Measurements from ENCODE around the gene SFXN5.
"Not testable (repeated sequence)": the region's sequence is repeated elsewhere in the genome, so short reads cannot be mapped to it uniquely, and the experiment has no call there.

Gene SFXN5

GRCh38 chr2:73077424-73077795 is 5.9 kb upstream of the SFXN5 start:
- no peak for DNase-seq (ENCODE audit: low spot score)

- DNase-seq (ENCODE audit: low spot score) = no peak
Measured at GRCh38 chr2:73076701-73077423, 5.3 kb upstream of the SFXN5 start.

DNA sequence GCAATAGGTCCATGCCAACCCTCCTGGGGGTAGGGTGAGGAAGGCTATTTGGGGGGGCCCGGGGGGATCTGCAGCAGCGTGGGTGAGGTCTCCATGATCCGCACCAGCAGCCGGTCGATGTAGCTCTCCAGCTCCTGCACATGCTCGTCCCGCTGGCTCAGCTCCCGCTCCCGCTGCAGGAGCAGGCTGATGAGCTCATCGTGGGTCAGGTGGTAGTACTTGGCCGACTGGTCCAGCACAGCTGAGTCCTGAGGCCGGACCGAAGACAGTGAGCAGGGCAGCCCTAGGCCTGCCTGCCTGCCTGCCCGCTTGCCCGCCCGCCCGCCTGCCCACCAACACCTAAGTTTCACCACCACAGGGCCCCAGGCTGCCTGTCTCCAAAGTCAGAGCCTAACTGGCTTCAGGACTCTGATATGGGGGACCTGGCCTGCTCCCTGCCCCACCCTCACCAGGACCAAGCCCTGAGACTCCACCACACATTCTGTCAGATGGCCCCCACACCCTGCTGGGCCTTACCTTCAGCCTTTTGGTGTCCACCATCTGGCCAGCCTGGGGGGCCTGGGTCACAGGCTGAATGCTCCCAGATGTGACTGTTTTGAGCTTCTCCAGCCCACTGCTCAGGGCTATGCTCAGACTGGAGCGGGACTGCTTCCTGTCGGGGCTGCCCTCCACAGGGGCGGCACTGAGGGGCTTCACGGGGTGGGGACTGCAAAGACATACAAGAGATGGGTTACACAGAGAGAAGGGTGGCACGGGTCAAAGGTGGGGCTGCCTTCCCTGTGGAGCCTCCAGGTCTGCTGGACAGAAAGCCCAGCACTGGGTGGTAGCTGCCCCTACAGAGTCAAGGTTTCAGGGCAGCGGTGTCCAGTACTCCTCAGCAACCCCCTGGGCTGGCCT is 4.2 kb upstream of the SFXN5 start:
- no peak for DNase-seq (ENCODE audit: low spot score)

DNA sequence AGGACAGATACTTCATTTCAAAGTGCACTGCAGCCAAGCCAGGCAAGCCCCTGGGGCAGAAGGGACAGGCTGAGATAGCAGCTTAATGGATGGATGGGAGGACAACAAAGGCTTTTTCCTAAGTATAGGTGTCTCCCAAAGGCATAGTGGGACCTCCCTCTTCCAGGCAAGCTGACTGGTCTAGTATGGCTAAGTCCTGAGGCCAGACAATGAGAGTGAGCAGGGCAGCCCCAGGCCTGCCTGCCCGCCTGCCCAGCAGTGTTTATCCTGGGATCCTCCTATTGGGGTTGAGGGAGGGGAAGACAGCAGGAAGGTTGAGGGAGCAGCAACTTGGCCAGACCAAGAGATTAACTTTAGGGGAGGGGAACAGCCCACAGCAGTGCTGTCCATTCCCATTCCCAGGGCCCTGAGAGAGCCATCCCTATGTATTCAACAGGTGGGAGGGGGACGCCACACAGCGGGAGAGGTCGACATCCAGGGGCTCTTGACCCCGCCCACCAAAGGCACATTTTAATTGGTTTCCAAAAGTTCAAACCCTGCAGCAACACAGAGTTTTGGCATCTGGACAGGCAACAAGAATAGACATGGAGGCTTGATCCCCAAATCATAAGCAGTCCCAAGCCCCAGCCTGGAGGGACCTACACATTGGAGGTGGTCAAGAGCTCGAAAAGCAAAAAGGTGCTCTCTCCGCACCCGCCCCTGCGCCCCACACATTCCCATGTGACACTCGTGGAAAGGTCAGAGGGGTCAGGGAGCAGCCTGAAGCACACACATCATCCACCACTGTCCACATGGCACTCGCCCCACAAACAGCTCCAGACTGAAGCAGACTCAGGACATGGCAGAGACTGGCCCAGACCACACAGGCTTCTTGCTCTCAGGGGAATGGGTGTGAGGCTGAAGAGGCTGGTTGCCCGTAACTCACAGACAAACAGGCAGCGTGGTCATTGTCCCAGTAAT is 2.9 kb upstream of the SFXN5 start:
- DNase-seq (ENCODE audit: low spot score) = no peak

DNA sequence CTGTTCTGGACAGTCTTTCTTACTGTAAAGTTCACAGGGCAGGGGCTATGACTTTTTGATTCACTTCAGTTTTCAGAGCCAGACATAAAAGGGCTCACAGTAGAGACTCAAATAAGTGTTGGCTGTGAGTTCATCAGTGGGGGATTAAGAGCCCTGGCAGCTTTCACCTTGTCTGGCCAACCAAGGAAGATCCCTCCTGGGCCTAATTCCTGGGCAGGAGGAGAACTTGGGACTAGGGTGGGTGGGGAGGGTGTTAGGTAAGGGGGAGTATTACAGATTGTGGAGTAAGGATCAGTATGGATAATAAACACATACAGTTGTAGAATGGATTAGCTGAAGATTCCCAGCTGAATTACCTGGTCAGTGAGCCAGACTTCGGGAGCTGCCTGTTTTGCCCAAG is 904 bp upstream of the SFXN5 start:
- DNase-seq (ENCODE audit: low spot score) = no peak

DNA sequence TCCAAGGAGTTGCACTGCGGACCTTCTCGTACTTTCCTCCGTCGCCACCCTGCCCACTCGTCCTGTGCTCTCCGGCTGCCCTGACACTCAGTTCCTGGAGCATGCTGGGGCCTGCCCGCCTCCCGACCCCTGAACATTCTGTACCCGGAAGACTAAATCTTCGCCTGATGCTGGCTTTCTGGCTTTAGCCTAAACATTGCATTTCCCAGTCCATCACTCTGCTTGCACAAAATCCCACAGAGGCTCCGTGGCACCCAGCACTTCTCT is 550 bp upstream of the SFXN5 start:
- DNase-seq (ENCODE audit: low spot score) = no peak

DNA sequence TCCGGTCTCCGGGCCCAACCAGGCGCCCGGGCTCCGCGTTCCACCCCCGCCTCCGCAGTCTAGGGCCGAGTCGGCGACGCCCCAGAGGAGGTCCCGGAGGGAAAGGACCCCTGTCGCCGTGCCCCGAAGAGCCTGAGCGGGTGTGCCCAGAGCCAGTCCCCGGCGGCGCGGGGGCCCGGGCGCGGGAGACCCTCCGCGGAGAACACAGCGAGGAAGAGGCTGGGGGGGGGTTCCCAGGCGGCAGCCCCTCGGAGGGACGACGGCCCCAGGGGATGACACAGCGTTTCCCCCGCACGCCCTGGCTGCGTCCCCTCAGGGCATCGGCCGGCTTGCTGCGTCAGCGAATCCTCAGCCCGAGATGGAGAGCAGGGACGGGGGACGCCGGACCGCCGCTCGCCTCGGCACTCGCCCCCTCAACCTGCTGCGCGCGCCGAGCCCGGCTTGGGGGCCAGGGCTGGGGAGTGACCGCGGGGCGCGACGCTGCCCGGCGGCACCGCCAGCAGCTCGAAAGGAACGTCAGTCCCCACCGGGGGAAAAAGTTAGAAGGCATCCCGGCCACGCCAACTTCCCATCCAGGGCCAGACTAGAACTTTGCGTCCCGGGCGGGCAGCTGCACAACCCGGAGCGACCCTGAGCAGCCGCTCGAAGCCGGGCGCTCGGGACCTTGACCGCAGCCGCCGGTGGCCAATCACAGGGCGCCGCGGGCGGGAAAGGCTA is 711 bp downstream of the SFXN5 start:
- DNase-seq (ENCODE audit: low spot score) = peak; percentile 75

DNA sequence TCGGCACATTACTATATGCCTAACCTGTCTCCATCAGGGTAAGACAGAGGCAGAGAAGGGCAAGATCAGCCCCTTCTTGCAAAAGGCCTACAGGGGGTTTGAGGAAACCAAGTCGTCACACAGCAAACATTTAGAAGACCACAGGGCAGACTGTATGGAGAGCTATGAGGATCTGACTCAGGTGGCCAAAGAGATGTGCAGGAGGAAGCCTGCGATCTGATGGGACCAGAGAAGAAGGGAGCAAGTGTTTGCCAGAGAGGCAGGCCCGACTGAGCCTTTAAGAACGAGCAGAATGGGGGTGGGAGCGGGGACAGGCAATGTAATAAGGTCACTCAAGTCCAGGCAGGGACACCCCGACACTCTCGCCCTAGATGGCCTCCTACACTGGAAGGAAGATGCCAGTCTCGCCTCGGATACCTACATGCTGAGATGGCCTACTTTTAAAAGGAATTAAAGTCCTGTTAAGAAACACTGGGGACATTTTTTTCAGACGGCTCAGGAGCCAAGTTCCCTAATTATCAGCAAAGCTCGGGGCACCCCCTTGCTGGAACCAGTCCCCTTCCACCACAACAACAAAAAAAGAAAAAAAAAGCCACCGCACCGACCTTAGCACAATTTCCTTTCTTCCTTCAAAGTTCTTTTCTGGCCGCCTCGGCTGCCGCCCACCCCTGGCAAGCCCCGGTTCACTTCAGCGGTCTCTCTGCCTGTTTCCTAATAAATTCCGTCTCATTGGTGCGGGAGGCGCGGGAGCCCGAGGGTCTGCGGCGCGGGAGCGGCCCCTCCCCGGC is 1.5 kb downstream of the SFXN5 start:
- no peak for DNase-seq (ENCODE audit: low spot score)

DNA sequence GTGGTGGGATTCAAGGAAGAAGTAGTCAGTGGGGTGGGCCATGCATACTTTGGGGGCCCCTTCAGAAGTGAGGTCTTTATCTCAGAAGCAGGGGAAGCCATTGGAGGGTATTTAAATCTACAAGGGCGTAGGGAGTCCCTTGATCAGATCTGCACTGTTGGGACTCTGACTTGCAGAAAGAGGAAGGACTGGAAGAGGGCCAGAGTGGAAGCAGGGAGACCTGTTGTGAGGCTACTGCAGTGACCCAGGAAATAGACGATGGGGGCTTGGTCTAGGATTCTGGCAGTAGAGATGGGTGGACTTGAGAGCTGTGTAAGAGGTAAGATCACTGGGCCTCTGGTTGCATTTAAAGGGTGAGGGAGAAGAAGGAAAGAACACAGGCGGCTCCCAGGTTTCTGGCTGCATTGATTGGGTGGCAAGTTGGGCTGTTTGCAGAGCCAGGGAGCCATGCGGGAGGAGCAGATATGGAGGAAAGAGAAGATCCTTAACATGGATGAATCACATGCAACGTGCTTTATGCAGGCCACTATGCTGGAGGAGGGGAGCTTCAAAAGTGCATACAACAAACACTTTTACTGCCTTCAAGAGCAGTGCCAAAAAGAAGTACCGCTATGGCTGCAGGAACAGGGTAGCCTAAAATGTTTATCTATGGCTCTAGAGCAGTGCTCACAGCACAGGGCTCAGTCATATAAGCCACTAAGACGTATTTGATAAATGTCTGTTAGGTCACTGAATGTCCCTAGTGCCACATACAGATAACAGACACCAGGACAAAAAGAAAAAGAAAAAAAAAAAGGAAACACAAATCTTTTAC is 2.3 kb downstream of the SFXN5 start:
- peak; percentile 32 for DNase-seq (ENCODE audit: low spot score)

GRCh38 chr2:73068147-73068546 is 3.4 kb downstream of the SFXN5 start:
- DNase-seq (ENCODE audit: low spot score) = no peak

DNA sequence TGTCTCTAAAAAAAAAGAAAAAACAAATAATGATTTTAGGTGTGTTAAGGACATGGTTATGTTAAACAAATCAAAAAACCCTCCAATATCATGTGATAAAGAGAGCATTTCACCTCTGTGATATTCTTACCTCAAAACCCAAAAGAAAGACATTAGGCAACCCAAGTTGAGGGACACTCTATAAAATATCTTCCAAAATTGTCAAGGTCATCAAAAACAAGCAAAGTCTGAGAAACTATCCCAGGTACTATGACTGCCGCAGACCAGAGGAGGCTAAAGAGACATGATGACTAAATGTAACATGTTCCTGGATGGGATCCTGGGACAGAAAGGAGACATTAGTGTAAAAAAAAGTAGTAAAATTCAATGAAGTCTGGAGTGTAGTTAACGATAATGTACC is 4.5 kb downstream of the SFXN5 start:
- DNase-seq (ENCODE audit: low spot score) = no peak

DNA sequence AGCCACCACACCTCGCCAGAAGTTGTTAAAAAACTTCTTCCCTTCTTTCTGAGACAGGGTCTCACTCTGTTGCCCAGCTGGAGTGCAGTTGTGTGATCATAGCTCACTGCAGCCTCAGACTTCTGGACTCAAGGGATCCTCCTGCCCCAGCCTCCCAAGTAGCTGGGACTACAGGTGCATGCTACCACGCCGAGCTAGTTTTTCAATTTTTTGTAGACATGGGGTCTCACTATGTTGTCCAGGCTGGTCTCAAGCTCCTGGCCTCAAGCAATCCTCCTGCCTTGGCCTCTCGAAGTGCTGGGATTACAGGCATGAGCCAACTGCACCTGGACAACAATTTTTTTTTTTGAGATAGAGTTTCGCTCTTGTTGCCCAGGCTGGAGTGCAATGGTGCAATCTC is 6.4 kb downstream of the SFXN5 start:
- DNase-seq (ENCODE audit: low spot score) = not testable (repeated sequence)

DNA sequence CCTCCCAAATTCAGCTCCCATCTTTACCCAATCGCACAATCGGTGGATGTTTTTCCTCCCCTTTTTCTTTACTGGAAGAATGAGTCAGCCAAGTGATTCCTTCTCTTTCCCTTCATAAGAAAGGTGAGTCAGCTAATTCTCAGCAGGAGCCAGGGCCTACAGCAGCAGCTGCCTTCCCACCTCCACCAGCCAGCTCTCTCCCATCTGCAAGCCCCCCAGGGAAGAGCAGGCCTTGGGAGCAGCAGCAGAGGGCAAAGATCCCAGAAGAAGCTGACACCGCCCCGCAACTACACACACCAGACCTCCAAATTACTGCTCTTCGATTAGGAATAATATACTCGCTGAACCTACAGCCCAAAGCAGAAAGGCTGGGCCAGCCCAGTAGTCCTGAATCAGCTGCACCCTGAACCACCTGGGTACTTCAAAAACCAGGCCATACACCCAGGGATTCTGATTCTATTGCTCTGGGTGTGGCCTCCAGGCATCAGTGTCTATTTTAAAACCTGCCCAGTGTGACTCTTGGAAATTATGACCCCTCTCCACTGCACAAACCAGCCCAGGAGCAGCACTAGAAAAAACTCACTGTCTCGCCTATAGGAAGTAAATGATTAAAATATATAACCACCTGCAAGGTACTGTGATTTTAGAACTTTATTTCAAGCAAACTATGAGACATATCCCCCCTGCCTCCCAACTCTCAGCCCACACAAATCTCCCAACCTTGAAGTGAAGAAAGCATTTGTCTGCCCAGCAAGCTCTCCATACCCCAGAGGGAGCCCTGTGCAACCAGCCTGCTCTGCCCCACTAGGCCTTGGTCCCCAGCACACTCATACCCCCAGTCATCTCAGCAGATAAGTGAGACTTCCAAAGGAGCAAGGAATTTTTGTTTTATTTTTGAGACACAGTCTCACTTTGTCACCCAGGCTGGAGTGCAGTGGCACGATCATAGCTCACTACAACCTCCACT is 7.3 kb downstream of the SFXN5 start:
- peak; percentile 72 for DNase-seq (ENCODE audit: low spot score)

GRCh38 chr2:73063472-73063871 is 8.0 kb downstream of the SFXN5 start:
- no peak for DNase-seq (ENCODE audit: low spot score)

DNA sequence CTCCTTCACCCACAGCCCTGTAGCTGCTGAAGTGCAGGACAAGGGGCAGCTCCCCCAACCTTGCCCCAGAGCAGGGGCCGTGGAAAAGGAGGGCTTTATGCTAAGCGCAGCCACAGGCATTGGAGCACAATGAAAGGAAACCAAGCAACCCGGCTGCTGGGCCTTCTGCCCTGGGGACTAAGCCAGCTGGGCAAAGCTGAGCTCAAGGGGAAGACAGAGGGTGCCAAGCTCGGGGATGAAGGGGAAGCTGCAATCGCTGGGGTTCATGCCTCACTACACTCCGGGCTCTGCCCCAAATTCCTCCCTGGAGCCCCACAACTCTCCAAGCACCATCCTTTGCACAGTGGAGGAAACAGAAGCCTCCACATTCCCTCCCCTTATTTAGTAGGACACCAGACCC is 12.4 kb downstream of the SFXN5 start:
- no peak for DNase-seq (ENCODE audit: low spot score)

DNA sequence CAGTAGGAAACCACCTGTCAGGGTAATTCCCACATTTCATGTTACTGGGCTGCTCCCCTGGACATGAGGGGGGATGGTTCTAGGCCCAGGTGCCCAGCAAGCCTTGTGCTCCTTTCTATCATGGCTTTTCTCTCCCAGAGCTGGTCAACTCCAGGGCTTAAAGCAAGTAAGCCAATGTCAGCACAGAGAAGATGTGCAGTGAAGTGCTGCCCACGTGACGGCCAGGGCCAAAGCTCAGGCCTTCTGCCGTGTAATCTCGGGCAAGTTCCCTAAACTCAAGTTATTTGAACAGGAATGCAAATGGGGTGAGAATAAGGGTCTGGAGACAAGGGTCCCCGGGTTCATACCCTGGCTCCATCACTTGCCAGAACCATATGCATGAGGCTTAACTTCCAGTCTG is 16.5 kb downstream of the SFXN5 start:
- no peak for DNase-seq (ENCODE audit: low spot score)

DNA sequence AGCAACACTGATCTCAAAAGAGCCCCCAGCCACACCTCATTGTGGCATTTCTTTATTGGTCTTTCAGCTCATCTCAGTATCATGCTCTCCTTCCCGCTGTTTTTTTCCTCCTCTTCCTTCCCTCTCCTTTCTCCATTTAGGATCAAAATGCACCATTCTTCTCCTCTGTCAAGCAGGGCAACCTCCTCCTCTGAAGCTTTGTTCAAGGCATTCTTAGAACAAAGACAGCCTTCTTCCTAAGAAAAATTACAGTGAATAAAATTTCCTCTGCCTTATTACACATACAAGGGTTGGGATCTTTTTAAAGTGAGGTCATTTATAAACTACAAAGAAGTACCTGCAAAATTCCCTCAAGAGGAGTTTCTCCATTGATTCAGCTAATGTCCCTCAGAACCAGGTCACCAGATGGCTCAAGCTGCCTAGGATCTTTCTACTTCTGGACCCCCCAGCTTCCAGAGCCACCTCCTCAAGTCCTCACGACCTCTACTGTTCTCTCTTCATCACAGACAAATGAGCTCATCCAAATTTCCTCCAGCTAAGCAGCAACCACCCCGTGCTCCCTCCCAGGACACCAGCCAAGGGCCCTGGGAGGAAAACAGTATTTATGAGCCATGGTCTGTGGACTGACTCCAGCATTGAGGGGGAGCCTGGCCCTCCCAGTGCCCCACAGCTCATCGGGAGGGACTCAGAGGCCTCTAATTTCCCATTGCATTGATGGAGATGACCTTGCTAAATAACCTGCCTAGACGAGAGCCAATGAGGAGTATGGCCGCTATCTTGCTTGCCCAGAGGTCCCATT is 18.0 kb downstream of the SFXN5 start:
- DNase-seq (ENCODE audit: low spot score) = peak; percentile 44

- no peak for DNase-seq (ENCODE audit: low spot score)
Measured at GRCh38 chr2:73050121-73050545, 21.4 kb downstream of the SFXN5 start.

Measured in GM03348 (cell line).